Activated CD4-positive, alpha-beta memory T cell treated with anti-CD3 and anti-CD28 coated beads, Interleukin-2, amount 10 ng/mL, durations not matched to agents 7 days and 5 days (primary cell): ENCODE data around the gene PLEKHA4. TPM values are rescaled to one million over a fixed set of nuclear protein-coding genes. Genes with fewer than 3 reads are reported as not detected.

ENCODE experiments used
- CTCF ChIA-PET: fragments of 350-600 bp; sonication (Branson Sonifier 250); formaldehyde crosslinking; loops from one replicate; lab custom pipeline; 2021; ENCODE audit warnings: antibody characterized with exemption, inconsistent platforms; lab: Charles Lee
- POLR2A ChIA-PET: fragments of 350-600 bp; sonication (Branson Sonifier 250); formaldehyde crosslinking; loops from one replicate; lab custom pipeline; 2021; ENCODE audit warnings: antibody characterized with exemption; lab: Charles Lee
- DNase-seq: peaks from one replicate; pipeline ENCODE4 v3.0.0-alpha.2; 2020
- H3K27ac Mint-ChIP-seq: one replicate; pipeline ENCODE4 v1.8.0; 2021; ENCODE audit warnings: mild to moderate bottlenecking, mixed read lengths
- H3K27me3 Mint-ChIP-seq: one replicate; pipeline ENCODE4 v1.8.0; 2021; ENCODE audit warnings: mixed read lengths
- H3K36me3 Mint-ChIP-seq: one replicate; pipeline ENCODE4 v1.8.0; 2021; ENCODE audit warnings: low read depth, mixed read lengths
- H3K4me1 Mint-ChIP-seq: one replicate; pipeline ENCODE4 v1.8.0; 2021; ENCODE audit warnings: mixed read lengths
- H3K4me3 Mint-ChIP-seq: one replicate; pipeline ENCODE4 v1.8.0; 2021; ENCODE audit warnings: mild to moderate bottlenecking, mixed read lengths
- H3K9me3 Mint-ChIP-seq: one replicate; pipeline ENCODE4 v1.8.0; 2021; ENCODE audit warnings: mixed read lengths
- total RNA-seq, 2 experiments: library from RNA; stranded (reverse); gene quantifications; one replicate each; pipeline ENCODE4 v1.2.3, GENCODE V29; 2021

Gene PLEKHA4
- total RNA-seq, 2 experiments from 2014 or later = 4.5 to 5.5 TPM

- Mint-ChIP-seq H3K4me1 (peaks cover 17% of the 10 kb centered on the region), H3K9me3 (no peaks in the 10 kb centered on the region), H3K27ac (peak overlapping the region; percentile 41), H3K36me3 (no peaks in the 10 kb centered on the region), H3K27me3 (peaks cover 4% of the 10 kb centered on the region), H3K4me3 (peak overlapping the region; percentile 65)
- CTCF ChIA-PET = interaction anchor here (0.7 to 2.5 kb wide), 16 partner anchors 8 to 190 kb away, joined by 3 to 30 read pairs (median 4); partner anchors contain the start of genes CA11 and RUVBL2
- peak; percentile 94 for DNase-seq
- POLR2A ChIA-PET = interaction anchor here (1.2 kb wide), 1 partner anchor 40 kb away, joined by 5 read pairs; no protein-coding TSS in a partner anchor
These were observed 32.7 kb downstream of the PLEKHA4 start for GRCh38 chr19:48835734-48836088.

- H3K4me1 Mint-ChIP-seq = peaks cover 17% of the 10 kb centered on the region
- no peak for DNase-seq
- CTCF ChIA-PET = interaction anchor here (1.0 kb wide), 1 partner anchor 38 kb away, joined by 5 read pairs; no protein-coding TSS in a partner anchor
These were observed 34.4 kb downstream of the PLEKHA4 start for GRCh38 chr19:48833977-48834376.

GRCh38 chr19:48833049-48833448 is 35.4 kb downstream of the PLEKHA4 start:
- ChIA-PET CTCF (interaction anchor here (1.6 kb wide), 1 partner anchor 38 kb away, joined by 4 read pairs; no protein-coding TSS in a partner anchor), POLR2A (interaction anchor here (1.1 to 1.4 kb wide), 2 partner anchors 22 to 45 kb away, joined by 3 read pairs; partner anchors contain the start of gene BCAT2)
- no peak overlapping the region for H3K27ac Mint-ChIP-seq
- no peaks in the 10 kb centered on the region for H3K9me3 Mint-ChIP-seq
- no peaks in the 10 kb centered on the region for H3K36me3 Mint-ChIP-seq
- no peak for DNase-seq
- H3K27me3 Mint-ChIP-seq = peaks cover 6% of the 10 kb centered on the region
- peaks cover 17% of the 10 kb centered on the region for H3K4me1 Mint-ChIP-seq
- no peak overlapping the region for H3K4me3 Mint-ChIP-seq

More at GRCh38 chr19:48833977-48834376, 34.4 kb downstream of the PLEKHA4 start:
- no peaks in the 10 kb centered on the region for H3K36me3 Mint-ChIP-seq
- H3K27ac Mint-ChIP-seq = no peak overlapping the region
- no peaks in the 10 kb centered on the region for H3K9me3 Mint-ChIP-seq
- peaks cover 6% of the 10 kb centered on the region for H3K27me3 Mint-ChIP-seq
- no peak overlapping the region for H3K4me3 Mint-ChIP-seq
- POLR2A ChIA-PET = interaction anchor here (1.1 to 1.4 kb wide), 2 partner anchors 23 to 46 kb away, joined by 3 read pairs; partner anchors contain the start of gene BCAT2

DNA sequence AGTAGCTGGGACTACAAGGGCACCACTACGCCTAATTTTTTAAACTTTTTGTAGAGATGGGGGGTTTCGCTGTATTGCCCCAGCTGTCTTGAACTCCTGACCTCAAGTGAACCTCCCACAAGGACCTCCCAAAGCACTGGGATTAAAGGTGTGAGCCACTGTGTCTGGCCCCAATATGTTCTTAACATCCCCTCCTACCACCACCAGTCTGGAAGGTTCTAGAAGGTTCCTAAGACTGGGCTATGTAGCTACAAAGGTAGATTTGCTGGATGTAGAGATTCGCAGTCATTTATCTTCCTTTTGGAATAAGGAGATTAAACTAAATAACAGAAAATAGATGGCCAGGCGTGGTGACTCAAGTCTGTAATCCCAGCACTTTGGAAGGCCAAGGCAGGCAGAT is 37.5 kb downstream of the PLEKHA4 start:
- Mint-ChIP-seq H3K27ac (no peak overlapping the region), H3K36me3 (no peaks in the 10 kb centered on the region), H3K9me3 (no peaks in the 10 kb centered on the region), H3K27me3 (peaks cover 3% of the 10 kb centered on the region), H3K4me3 (no peak overlapping the region), H3K4me1 (peaks cover 4% of the 10 kb centered on the region)
- no peak for DNase-seq
- POLR2A ChIA-PET = no interaction called here
- CTCF ChIA-PET = interaction anchor here (0.9 to 2.3 kb wide), 6 partner anchors 12 to 163 kb away, joined by 3 to 8 read pairs (median 4); partner anchors contain the start of gene RUVBL2

DNA sequence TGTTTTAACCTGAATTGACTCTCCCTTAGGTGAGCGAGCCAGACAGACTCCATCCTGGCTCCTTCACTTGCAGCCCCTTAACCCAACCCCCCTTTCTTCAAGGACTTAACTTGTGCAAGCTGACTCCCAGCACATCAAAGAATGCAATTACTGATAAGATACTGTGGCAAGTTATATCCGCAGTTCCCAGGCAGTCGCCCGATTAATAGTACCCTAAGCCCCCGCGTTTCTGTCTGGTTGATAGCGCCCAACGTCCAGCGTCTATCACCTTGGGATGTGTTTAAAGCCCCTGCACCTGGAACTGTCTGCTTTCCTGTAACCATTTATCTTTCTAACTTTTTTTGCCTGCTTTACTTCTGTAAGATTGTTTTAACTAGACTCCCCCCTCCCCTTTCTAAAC is 38.3 kb downstream of the PLEKHA4 start:
- Mint-ChIP-seq H3K36me3 (no peaks in the 10 kb centered on the region), H3K27me3 (peaks cover 2% of the 10 kb centered on the region), H3K27ac (no peak overlapping the region), H3K9me3 (no peaks in the 10 kb centered on the region), H3K4me3 (no peak overlapping the region), H3K4me1 (no peaks in the 10 kb centered on the region)
- CTCF ChIA-PET = interaction anchor here (0.6 to 3.5 kb wide), 6 partner anchors 12 to 182 kb away, joined by 3 to 19 read pairs (median 4); no protein-coding TSS in a partner anchor
- POLR2A ChIA-PET = interaction anchor here (1.9 kb wide), 1 partner anchor 19 kb away, joined by 5 read pairs; the partner anchor contains the start of gene BCAT2
- no peak for DNase-seq

GRCh38 chr19:48826606-48827020 is 41.8 kb downstream of the PLEKHA4 start:
- H3K9me3 Mint-ChIP-seq = no peaks in the 10 kb centered on the region
- POLR2A ChIA-PET = no interaction called here
- H3K4me1 Mint-ChIP-seq = no peaks in the 10 kb centered on the region
- no peaks in the 10 kb centered on the region for H3K36me3 Mint-ChIP-seq
- CTCF ChIA-PET = interaction anchor here (1.6 to 3.5 kb wide), 3 partner anchors 16 to 39 kb away, joined by 4 to 19 read pairs (median 5); no protein-coding TSS in a partner anchor
- H3K27ac Mint-ChIP-seq = no peak overlapping the region
- H3K27me3 Mint-ChIP-seq = peaks cover 2% of the 10 kb centered on the region
- no peak for DNase-seq
- H3K4me3 Mint-ChIP-seq = no peak overlapping the region

DNA sequence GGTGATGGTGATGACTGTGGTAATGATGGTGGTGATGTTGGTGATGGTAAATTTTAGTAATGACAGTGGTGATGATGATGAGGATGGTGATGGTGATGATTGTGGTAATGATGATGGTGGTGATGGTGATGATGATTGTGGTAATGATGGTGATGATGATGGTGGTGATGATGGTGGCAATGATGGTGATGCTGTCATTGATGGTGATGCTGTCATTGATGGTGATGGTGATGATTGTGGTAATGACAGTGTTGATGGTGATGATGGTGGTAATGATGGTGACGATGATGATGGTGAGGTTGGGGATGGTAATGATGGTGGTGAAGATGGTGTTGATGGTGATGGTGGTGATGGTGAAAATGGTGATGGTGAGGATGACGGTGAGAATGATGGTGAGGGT is 45.9 kb downstream of the PLEKHA4 start:
- no peaks in the 10 kb centered on the region for H3K4me1 Mint-ChIP-seq
- no peak overlapping the region for H3K4me3 Mint-ChIP-seq
- DNase-seq = no peak
- H3K27me3 Mint-ChIP-seq = peaks cover under 1% of the 10 kb centered on the region
- no peaks in the 10 kb centered on the region for H3K36me3 Mint-ChIP-seq
- no peaks in the 10 kb centered on the region for H3K9me3 Mint-ChIP-seq
- POLR2A ChIA-PET = no interaction called here
- CTCF ChIA-PET = no interaction called here
- no peak overlapping the region for H3K27ac Mint-ChIP-seq

DNA sequence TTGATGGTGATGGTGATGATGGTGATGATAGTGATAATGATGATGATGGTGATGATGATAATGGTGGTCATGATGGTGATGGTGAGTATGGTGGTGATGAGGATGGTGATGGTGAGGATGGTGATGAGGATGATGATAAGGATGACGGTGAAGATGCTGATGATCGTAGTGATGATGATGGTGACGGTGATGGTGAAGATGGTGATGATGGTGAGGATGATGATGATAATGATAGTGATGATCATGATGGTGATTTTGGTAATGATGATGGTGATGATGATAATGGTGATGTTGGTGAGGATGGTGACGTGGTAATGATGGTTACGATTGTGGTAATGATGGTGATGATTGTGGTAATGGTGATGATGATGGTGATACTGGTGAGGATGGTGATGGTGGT is 46.8 kb downstream of the PLEKHA4 start:
- DNase-seq = no peak
- Mint-ChIP-seq H3K27ac (no peak overlapping the region), H3K4me3 (no peak overlapping the region), H3K36me3 (no peaks in the 10 kb centered on the region), H3K9me3 (no peaks in the 10 kb centered on the region), H3K27me3 (peaks cover 2% of the 10 kb centered on the region), H3K4me1 (no peaks in the 10 kb centered on the region)
- POLR2A ChIA-PET = interaction anchor here (1.6 kb wide), 1 partner anchor 11 kb away, joined by 4 read pairs; the partner anchor contains the start of gene BCAT2
- CTCF ChIA-PET = interaction anchor here (0.7 kb wide), 1 partner anchor 21 kb away, joined by 3 read pairs; no protein-coding TSS in a partner anchor

DNA sequence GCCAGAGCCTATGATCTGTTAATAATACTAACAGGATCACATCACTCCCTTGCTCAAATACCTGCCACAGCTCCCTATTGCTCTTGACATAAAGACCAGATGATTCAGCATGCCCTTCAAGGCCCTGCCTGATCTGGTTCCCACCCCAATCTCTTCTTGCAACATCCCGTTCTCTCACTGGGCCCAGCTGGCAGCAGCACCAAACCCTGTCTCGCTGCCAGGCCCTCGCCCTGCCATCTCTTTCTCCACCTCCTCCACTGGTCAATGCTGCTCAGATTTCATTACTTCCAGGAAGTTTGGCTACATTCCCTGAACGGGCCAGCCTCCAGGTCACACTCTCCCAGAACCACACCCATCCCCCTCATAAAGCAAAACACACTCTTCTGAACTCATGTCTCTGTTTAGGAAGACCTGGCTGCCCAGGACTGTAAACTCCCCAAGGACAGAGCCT is 49.0 kb downstream of the PLEKHA4 start:
- H3K27ac Mint-ChIP-seq = no peak overlapping the region
- no peak for DNase-seq
- POLR2A ChIA-PET = no interaction called here
- H3K9me3 Mint-ChIP-seq = no peaks in the 10 kb centered on the region
- H3K4me3 Mint-ChIP-seq = no peak overlapping the region
- CTCF ChIA-PET = interaction anchor here (1.1 kb wide), 1 partner anchor 23 kb away, joined by 4 read pairs; no protein-coding TSS in a partner anchor
- peaks cover 2% of the 10 kb centered on the region for H3K27me3 Mint-ChIP-seq
- no peaks in the 10 kb centered on the region for H3K36me3 Mint-ChIP-seq
- H3K4me1 Mint-ChIP-seq = peaks cover 8% of the 10 kb centered on the region

DNA sequence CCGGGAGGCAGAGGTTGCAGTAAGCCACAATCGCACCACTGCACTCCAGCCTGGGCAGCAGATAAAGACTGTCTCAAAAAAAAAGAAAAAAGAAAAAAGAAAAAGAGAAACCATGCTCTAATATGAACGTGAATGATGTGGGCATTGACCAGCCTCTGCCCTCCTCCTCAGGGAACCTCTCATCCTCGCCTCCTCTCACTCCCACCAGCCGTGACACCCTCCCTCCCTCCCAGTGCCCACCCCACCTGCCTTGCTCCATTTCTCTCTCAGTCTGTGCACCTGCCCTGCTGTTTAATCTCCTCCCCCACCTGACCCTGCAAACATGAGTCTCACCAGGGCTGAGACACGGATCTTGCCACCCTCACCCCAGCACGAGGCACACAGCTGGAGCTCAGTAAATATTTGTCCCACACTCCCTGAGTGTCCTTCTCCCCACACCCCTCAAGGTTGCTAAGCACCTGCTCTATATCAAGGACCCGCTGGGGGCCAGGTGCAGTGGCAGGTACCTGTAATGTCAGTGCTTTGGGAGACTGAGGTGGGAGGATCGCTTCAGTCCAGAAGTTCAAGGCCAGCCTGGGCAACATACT is 50.1 kb downstream of the PLEKHA4 start:
- no peak overlapping the region for H3K27ac Mint-ChIP-seq
- H3K27me3 Mint-ChIP-seq = peaks cover 2% of the 10 kb centered on the region
- ChIA-PET CTCF (interaction anchor here (1.1 kb wide), 1 partner anchor 24 kb away, joined by 4 read pairs; no protein-coding TSS in a partner anchor), POLR2A (no interaction called here)
- DNase-seq = no peak
- peaks cover 8% of the 10 kb centered on the region for H3K4me1 Mint-ChIP-seq
- no peak overlapping the region for H3K4me3 Mint-ChIP-seq
- H3K9me3 Mint-ChIP-seq = no peaks in the 10 kb centered on the region
- H3K36me3 Mint-ChIP-seq = no peaks in the 10 kb centered on the region

- no peak for DNase-seq
- peaks cover 2% of the 10 kb centered on the region for H3K27me3 Mint-ChIP-seq
- H3K36me3 Mint-ChIP-seq = no peaks in the 10 kb centered on the region
- POLR2A ChIA-PET = no interaction called here
- no peak overlapping the region for H3K4me3 Mint-ChIP-seq
- H3K9me3 Mint-ChIP-seq = no peaks in the 10 kb centered on the region
- no peak overlapping the region for H3K27ac Mint-ChIP-seq
- peaks cover 9% of the 10 kb centered on the region for H3K4me1 Mint-ChIP-seq
- CTCF ChIA-PET = no interaction called here
These were observed 50.8 kb downstream of the PLEKHA4 start for GRCh38 chr19:48817585-48818124.

DNA sequence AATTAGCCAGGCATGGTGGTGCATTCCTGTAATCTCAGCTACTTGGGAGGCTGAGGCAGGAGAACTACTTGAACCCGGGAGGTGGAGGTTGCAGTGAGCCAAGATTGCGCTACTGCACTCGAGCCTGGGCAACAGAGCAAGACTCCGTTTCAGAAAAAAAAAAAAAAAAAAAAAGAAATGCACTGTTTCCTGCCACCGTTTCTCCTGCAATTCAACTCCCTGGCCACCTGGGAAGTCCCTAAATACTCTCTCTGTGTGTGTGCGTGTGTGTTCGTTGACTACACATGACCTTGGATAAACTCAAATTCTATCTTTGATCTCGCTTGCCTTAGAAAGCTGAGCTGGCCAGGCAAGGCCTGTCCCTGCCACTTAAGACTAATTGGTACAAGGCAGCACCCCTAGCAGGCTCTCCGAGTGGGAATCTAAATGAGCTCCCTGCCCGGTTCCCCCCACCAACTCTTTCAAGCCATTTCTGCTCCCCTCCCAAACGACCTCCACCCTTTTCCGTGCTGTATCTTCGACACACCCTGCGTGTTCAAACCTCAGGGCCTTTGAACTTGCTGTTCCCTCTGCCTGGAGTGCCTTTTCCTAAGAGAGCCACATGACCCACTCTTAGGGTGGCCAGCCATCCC is 52.4 kb downstream of the PLEKHA4 start:
- no peak overlapping the region for H3K4me3 Mint-ChIP-seq
- no peaks in the 10 kb centered on the region for H3K9me3 Mint-ChIP-seq
- peaks cover 14% of the 10 kb centered on the region for H3K4me1 Mint-ChIP-seq
- ChIA-PET CTCF (interaction anchor here (0.7 kb wide), 1 partner anchor 249 kb away, joined by 4 read pairs; no protein-coding TSS in a partner anchor), POLR2A (interaction anchor here (0.6 kb wide), 1 partner anchor 822 kb away, joined by 3 read pairs; no protein-coding TSS in a partner anchor)
- H3K27me3 Mint-ChIP-seq = peaks cover 2% of the 10 kb centered on the region
- DNase-seq = no peak
- no peak overlapping the region for H3K27ac Mint-ChIP-seq
- no peaks in the 10 kb centered on the region for H3K36me3 Mint-ChIP-seq
